ENCODE data around the gene KLHL8.

- no peak for TF ChIP-seq CTCF (IDR thresholded peaks at IDR 0.05; ENCODE audit: low read depth, low read length, poor library complexity, severe bottlenecking)
- no peak for TF ChIP-seq EZH2phosphoT487 (IDR thresholded peaks at IDR 0.05; ENCODE audit: borderline replicate concordance, low read length)
Measured at GRCh38 chr4:87241336-87241735, 20.9 kb upstream of the KLHL8 start.

Measured in DOHH2 (cell line).